Osteocyte (in vitro differentiated cells): ENCODE measurements around the gene BEST1. TPM values are rescaled to one million over a fixed set of nuclear protein-coding genes. Genes with fewer than 3 reads are reported as not detected.

Experiments used
- DNase-seq: peaks from one replicate; pipeline ENCODE4 v3.0.0; 2021; ENCODE audit warnings: mixed read lengths; ENCODE audit not compliant: unreplicated experiment; ENCODE audit errors: extremely low spot score
- H3K27ac Mint-ChIP-seq: one replicate; pipeline ENCODE4 v1.8.0; 2021; ENCODE audit warnings: mild to moderate bottlenecking, mixed read lengths; ENCODE audit not compliant: unreplicated experiment
- H3K27me3 Mint-ChIP-seq: one replicate; pipeline ENCODE4 v1.8.0; 2021; ENCODE audit warnings: mixed read lengths; ENCODE audit not compliant: unreplicated experiment
- H3K36me3 Mint-ChIP-seq: one replicate; pipeline ENCODE4 v1.8.0; 2021; ENCODE audit warnings: mixed read lengths; ENCODE audit not compliant: unreplicated experiment
- H3K4me1 Mint-ChIP-seq: one replicate; pipeline ENCODE4 v1.8.0; 2021; ENCODE audit warnings: mixed read lengths; ENCODE audit not compliant: unreplicated experiment
- H3K4me3 Mint-ChIP-seq: one replicate; pipeline ENCODE4 v1.8.0; 2021; ENCODE audit warnings: mild to moderate bottlenecking, moderate library complexity, mixed read lengths; ENCODE audit not compliant: unreplicated experiment
- H3K9me3 Mint-ChIP-seq: one replicate; pipeline ENCODE4 v1.8.0; 2021; ENCODE audit warnings: mixed read lengths; ENCODE audit not compliant: unreplicated experiment
- total RNA-seq: library from RNA; stranded (reverse); gene quantifications from 2 replicates; pipeline ENCODE4 v1.2.1, GENCODE V29; 2021
- TF ChIP-seq, protein P1 (sequence below): fragments of 200-600 bp; sonication (generic); IDR thresholded peaks from 2 replicates; pipeline ENCODE4 v1.5.0; 2021; ENCODE audit warnings: antibody characterized with exemption, mild to moderate bottlenecking, moderate library complexity

The BEST1 gene
- total RNA-seq, 1 donor from 2014 or later = 0.81 TPM

DNA sequence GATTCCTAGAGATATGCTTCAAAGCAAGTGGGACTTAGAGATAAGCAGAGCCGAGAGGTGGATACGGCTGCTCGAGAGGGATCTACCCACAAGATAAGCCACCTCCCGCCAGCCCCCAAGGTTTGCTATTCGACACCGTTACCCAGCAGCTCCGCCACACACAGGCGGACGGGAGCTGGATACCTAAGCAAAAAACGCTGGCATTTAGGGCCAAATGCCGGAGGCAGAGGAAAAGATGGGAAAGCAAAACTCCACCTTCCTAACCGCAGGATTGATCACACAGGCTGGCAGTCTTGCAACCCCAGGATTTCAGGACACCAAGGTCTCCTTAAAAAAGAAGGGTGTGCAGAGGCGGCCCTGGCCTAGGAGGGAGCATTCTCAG is 16.6 kb downstream of the BEST1 start:
- DNase-seq = peak; percentile 78
- TF ChIP-seq, protein P1, sequence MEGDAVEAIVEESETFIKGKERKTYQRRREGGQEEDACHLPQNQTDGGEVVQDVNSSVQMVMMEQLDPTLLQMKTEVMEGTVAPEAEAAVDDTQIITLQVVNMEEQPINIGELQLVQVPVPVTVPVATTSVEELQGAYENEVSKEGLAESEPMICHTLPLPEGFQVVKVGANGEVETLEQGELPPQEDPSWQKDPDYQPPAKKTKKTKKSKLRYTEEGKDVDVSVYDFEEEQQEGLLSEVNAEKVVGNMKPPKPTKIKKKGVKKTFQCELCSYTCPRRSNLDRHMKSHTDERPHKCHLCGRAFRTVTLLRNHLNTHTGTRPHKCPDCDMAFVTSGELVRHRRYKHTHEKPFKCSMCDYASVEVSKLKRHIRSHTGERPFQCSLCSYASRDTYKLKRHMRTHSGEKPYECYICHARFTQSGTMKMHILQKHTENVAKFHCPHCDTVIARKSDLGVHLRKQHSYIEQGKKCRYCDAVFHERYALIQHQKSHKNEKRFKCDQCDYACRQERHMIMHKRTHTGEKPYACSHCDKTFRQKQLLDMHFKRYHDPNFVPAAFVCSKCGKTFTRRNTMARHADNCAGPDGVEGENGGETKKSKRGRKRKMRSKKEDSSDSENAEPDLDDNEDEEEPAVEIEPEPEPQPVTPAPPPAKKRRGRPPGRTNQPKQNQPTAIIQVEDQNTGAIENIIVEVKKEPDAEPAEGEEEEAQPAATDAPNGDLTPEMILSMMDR = no peak
- Mint-ChIP-seq H3K27me3 (no peaks in the 10 kb centered on the region), H3K4me1 (peaks cover 75% of the 10 kb centered on the region), H3K4me3 (peak overlapping the region; percentile 92), H3K27ac (peak overlapping the region; percentile 81), H3K36me3 (peaks cover 38% of the 10 kb centered on the region), H3K9me3 (no peaks in the 10 kb centered on the region)

DNA sequence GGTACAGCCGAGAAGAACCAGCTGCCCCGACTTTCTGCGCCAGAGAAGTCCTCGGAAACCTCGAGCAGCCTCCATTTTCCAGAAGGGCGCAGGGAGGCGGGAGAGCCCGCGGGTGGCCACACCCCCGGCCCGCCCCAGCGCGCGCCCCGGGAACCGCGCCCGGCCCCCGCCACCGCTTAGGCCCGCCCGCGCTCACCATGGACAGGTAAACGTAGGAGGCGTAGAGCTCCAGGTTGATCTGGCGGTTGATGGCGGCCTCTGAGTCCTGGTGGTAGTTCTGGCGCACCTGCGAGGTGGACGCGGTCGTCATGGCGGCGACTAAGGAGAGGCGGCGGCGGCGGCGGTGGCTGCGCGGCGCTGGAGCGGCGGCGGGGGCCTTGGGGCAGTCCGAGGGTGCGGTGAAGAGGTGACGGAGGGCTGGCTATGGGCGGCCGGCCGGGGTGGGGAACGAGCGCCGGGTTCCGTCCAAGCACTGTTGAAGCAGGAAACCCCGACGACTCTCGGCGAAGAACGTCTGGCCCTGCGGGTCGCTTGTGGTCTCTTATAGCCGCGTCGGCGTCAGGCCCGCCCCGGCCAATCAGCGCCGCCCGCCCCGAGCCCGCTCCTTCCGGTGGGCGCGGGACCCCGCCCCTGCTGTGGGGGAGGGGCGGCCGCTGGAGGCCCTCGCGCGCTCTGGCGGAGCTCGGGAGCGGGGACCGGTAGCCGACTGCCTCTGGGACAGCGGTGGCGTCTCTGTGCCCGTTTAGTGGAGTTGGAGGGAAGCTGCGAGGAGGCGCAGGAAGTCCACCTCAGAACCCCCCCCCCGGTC is 17.2 kb downstream of the BEST1 start, which contains the start of gene FTH1:
TSS of gene FTH1 (minus strand) at position 519 of the 808 bp plus-strand sequence. CDS start at position 310, 209 bp downstream.
- Mint-ChIP-seq H3K4me3 (peak within 1 kb of the TSS; percentile 92), H3K9me3 (no peaks in the 10 kb centered on the region), H3K27me3 (no peaks in the 10 kb centered on the region), H3K27ac (peak within 1 kb of the TSS; percentile 99), H3K4me1 (peaks cover 75% of the 10 kb centered on the region), H3K36me3 (peaks cover 38% of the 10 kb centered on the region)
- peak; percentile 97 for DNase-seq
- TF ChIP-seq, protein P1 = no peak

DNA sequence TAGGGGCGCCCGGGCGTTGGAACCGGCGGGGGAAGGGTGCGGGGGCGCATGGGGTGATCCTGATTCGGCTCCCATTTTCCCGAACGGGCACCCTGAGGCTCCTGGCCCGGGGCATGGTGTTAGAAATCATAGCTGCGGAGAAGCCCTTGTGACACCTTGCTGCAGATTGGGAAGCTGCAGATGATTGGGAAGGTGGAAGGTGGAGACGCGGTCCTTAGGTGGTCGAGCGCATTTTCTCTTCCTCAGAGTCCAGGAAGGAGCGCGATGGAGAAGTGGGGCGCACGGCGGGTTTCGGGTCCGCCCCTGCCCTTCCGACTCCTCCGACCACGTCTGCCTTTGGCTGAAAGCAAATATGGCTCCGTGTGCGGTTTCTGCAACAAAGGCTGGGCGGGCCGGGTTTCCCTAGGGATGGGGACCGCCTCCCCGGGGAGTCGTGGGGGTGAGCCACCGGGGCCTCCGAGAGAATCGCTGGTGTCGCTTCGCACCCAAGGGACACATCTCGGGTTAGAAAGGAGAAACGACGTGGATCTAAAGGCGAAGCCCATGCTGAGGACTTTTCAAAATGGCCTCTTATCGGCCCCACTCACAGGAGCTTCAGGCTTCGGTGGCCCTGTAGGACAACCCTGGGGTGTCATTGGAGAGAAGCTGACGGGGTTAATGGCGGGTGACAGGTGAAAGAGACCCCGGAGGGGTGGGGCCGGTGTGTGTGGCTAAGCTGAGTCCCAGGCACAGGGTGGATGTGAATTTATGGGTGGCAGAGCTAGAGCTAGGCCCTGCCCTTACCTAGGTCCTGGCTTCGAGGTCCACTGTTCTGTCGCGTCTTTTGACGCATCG is 18.0 kb downstream of the BEST1 start:
- peak overlapping the region; percentile 99 for H3K27ac Mint-ChIP-seq
- no peaks in the 10 kb centered on the region for H3K27me3 Mint-ChIP-seq
- H3K4me3 Mint-ChIP-seq = peak overlapping the region; percentile 92
- peaks cover 75% of the 10 kb centered on the region for H3K4me1 Mint-ChIP-seq
- TF ChIP-seq, protein P1 = no peak
- DNase-seq = peak; percentile 83
- H3K9me3 Mint-ChIP-seq = no peaks in the 10 kb centered on the region
- H3K36me3 Mint-ChIP-seq = peaks cover 33% of the 10 kb centered on the region

DNA sequence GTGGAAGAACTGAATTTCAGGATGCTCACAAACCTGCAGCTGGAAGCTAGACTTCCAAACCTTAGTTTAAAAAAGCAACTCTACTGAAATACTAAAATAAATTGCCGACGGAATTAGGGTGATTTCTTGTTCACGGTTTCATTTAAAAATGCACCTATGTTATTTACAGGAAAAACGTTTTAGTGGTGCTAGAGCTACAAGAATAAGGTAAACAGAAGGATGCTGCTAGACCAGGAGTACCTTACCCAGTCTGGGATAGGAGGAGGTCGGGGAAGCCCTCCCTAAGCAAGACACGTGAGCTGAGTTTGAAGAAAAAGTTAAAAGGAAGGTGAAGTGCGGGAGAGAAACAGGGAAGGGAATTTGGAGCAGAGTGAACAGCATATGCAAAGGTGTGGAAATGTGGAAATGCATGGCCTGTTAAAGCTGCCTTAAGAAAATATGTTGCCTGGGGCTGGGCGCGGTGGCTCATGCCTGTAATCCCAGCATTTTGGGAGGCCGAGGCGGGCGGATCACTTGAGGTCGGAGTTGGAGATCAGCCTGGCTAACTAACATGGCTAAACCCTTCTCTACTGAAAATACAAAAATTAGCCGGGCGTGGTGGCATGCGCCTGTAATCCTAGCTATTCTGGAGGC is 18.7 kb downstream of the BEST1 start:
- Mint-ChIP-seq H3K4me1 (peaks cover 75% of the 10 kb centered on the region), H3K9me3 (no peaks in the 10 kb centered on the region), H3K36me3 (peaks cover 26% of the 10 kb centered on the region), H3K27me3 (no peaks in the 10 kb centered on the region), H3K27ac (peak overlapping the region; percentile 99), H3K4me3 (peak overlapping the region; percentile 92)
- TF ChIP-seq, protein P1 = no peak
- no peak for DNase-seq
